HG02610 (cell line): ENCODE measurements around the gene ABCB4.

Experiments used
- ATAC-seq: cut with Tn5 transposase; IDR thresholded peaks from one replicate; pipeline ENCODE4 v1.9.1; 2021; ENCODE audit warnings: mild to moderate bottlenecking, moderate library complexity; ENCODE audit not compliant: unreplicated experiment

ABCB4 gene

GRCh38 chr7:87427288-87427687 lies 48.2 kb downstream of the ABCB4 start:
- ATAC-seq = no peak

- ATAC-seq = peak; percentile 49
Measured at GRCh38 chr7:87426160-87426559, 49.3 kb downstream of the ABCB4 start.

GRCh38 chr7:87424075-87424474 lies 51.4 kb downstream of the ABCB4 start:
- ATAC-seq = no peak

- no peak for ATAC-seq
Measured at GRCh38 chr7:87420173-87420572, 55.3 kb downstream of the ABCB4 start.

GRCh38 chr7:87416682-87417587 lies 58.5 kb downstream of the ABCB4 start:
- ATAC-seq = peak; percentile 72

- ATAC-seq = no peak
Measured at GRCh38 chr7:87414794-87415188, 60.7 kb downstream of the ABCB4 start.

- no peak for ATAC-seq
Measured at GRCh38 chr7:87413951-87414793, 61.3 kb downstream of the ABCB4 start.

- ATAC-seq = no peak
Measured at GRCh38 chr7:87413029-87413428, 62.5 kb downstream of the ABCB4 start.

- ATAC-seq = no peak
Measured at GRCh38 chr7:87411186-87411585, 64.3 kb downstream of the ABCB4 start.

- ATAC-seq = no peak
Measured at GRCh38 chr7:87404674-87405073, 70.8 kb downstream of the ABCB4 start.

GRCh38 chr7:87398446-87398845 lies 77.0 kb downstream of the ABCB4 start:
- no peak for ATAC-seq

- no peak for ATAC-seq
Measured at GRCh38 chr7:87395442-87396020, 79.9 kb downstream of the ABCB4 start.

- no peak for ATAC-seq
Measured at GRCh38 chr7:87391020-87391701, 84.3 kb downstream of the ABCB4 start.

- ATAC-seq = no peak
Measured at GRCh38 chr7:87380905-87381304, 94.6 kb downstream of the ABCB4 start.

- no peak for ATAC-seq
Measured at GRCh38 chr7:87375662-87376435, 99.6 kb downstream of the ABCB4 start.

GRCh38 chr7:87370660-87371180 lies 104.8 kb downstream of the ABCB4 start:
- no peak for ATAC-seq

- no peak for ATAC-seq
Measured at GRCh38 chr7:87369216-87369615, 106.3 kb downstream of the ABCB4 start.

- no peak for ATAC-seq
Measured at GRCh38 chr7:87364246-87364645, 111.2 kb downstream of the ABCB4 start.

GRCh38 chr7:87363342-87363741 lies 112.1 kb downstream of the ABCB4 start:
- ATAC-seq = no peak

- ATAC-seq = no peak
Measured at GRCh38 chr7:87361320-87361719, 114.2 kb downstream of the ABCB4 start.
